ENCODE results near the gene RNASE1. TPM values are rescaled to one million over a fixed set of nuclear protein-coding genes. Genes with fewer than 3 reads are reported as not detected.

RNASE1 gene
- total and polyA plus RNA-seq, 9 of the 15 experiments (the other 6 are each of a cell fraction or from before 2014, with no cell fraction given): 6.4 to 33.3 (median 13.9) TPM

- TF ChIP-seq TCF7 (IDR thresholded peaks at IDR 0.05; ENCODE audit: borderline replicate concordance): no peak
- TF ChIP-seq ZNF41 (CRISPR knock-in tag; conservative IDR thresholded peaks at IDR 0.05): no peak
- TF ChIP-seq ZNF316 (IDR thresholded peaks at IDR 0.05): no peak
- TF ChIP-seq STAT5B (CRISPR knock-in tag; IDR thresholded peaks at IDR 0.05): no peak
- TF ChIP-seq RAD21 (CRISPR knock-in tag; conservative IDR thresholded peaks at IDR 0.05 in 1 of 2, IDR thresholded peaks at IDR 0.05 in 1 of 2): no peak
- no peak for TF ChIP-seq HNRNPL (IDR thresholded peaks at IDR 0.05; ENCODE audit: low read depth, low read length)
- TF ChIP-seq CREB3 (tag; conservative IDR thresholded peaks at IDR 0.05; ENCODE audit: low read depth): peak; percentile 79; the same call in 1 of the 2 replicates
- no peak for TF ChIP-seq ZBTB49 (CRISPR knock-in tag; IDR thresholded peaks at IDR 0.05; ENCODE audit: borderline replicate concordance)
- no peak for TF ChIP-seq ZNF277 (CRISPR knock-in tag; IDR thresholded peaks at IDR 0.05; ENCODE audit: borderline replicate concordance)
- TF ChIP-seq U2AF1 (optimal IDR thresholded peaks at IDR 0.05; ENCODE audit: low read depth, low read length): no peak
- TF ChIP-seq GTF2A2 (tag; IDR thresholded peaks at IDR 0.05): no peak
- TF ChIP-seq ETV6 (IDR thresholded peaks at IDR 0.05; ENCODE audit: borderline replicate concordance in 1 of 2, low read depth in 2 of 2, low read length in 1 of 2): no peak
- TF ChIP-seq ETV6 (CRISPR knock-in tag; IDR thresholded peaks at IDR 0.05; ENCODE audit: borderline replicate concordance): no peak
- no peak for TF ChIP-seq RBM22 (IDR thresholded peaks at IDR 0.05; ENCODE audit: low read depth, low read length, poor library complexity, severe bottlenecking)
- no peak for TF ChIP-seq JUN (IDR thresholded peaks at IDR 0.05; ENCODE audit: borderline replicate concordance, low read depth, low read length)
- no peak for TF ChIP-seq JUN (CRISPR knock-in tag; IDR thresholded peaks at IDR 0.05; ENCODE audit: borderline replicate concordance)
- no peak for TF ChIP-seq ELF2 (CRISPR knock-in tag; IDR thresholded peaks at IDR 0.05)
- TF ChIP-seq HDAC2 (IDR thresholded peaks at IDR 0.05): no peak
- TF ChIP-seq ARNT (IDR thresholded peaks at IDR 0.05): no peak
- no peak for TF ChIP-seq EP400 (IDR thresholded peaks at IDR 0.05)
- no peak for TF ChIP-seq MTF1 (CRISPR knock-in tag; IDR thresholded peaks at IDR 0.05; ENCODE audit: borderline replicate concordance)
- TF ChIP-seq IRF1 (CRISPR knock-in tag; IDR thresholded peaks at IDR 0.05; ENCODE audit: borderline replicate concordance): no peak
These were observed 2.6 kb downstream of the RNASE1 start (continued) for GRCh38 chr14:20799892-20800544.

Measured in K562 (cell line).